K562 (cell line): ENCODE data around the gene TMEM164. TPM values are rescaled to one million over a fixed set of nuclear protein-coding genes. Genes with fewer than 3 reads are reported as not detected.

Experiments
- FOSL1 ChIP-seq: fragments of 200-800 bp; sonication (Bioruptor generic); conservative IDR thresholded peaks from 2 replicates; pipeline ENCODE4 v1.6.1; 2016; ENCODE audit warnings: missing genetic modification characterization, missing compliant biosample characterization
- MAFF ChIP-seq: IDR thresholded peaks from 2 replicates; pipeline ENCODE4 v1.6.1; 2012; ENCODE audit warnings: low read length, improper control_type of control experiment
- NELFE ChIP-seq: IDR thresholded peaks from 2 replicates; pipeline ENCODE4 v1.6.1; 2011; ENCODE audit warnings: mild to moderate bottlenecking; ENCODE audit not compliant: insufficient read depth, insufficient read length
- POU5F1 ChIP-seq: fragments of 150-350 bp; IDR thresholded peaks from 2 replicates; pipeline ENCODE4 v1.6.1; 2014; ENCODE audit warnings: borderline replicate concordance, low read length, low read depth, mild to moderate bottlenecking; ENCODE audit not compliant: partially characterized antibody
- PRDM10 ChIP-seq: fragments of 450-650 bp; IDR thresholded peaks from 2 replicates; pipeline ENCODE4 v1.6.1; 2018; ENCODE audit not compliant: partially characterized antibody
- RERE ChIP-seq: sonication (generic); formaldehyde crosslinking; IDR thresholded peaks from 2 replicates; pipeline ENCODE4 v1.8.0; 2023; ENCODE audit warnings: missing genetic modification reagents, mild to moderate bottlenecking, borderline replicate concordance
- TEAD1 ChIP-seq, 2 experiments: fragments of 450-650 bp in 1 of 2; sonication (generic) in 1 of 2; formaldehyde crosslinking; IDR thresholded peaks; 2 replicates each; pipeline versions ENCODE4 v1.4.0 to v1.8.0; 2020 to 2022; ENCODE audit warnings: mild to moderate bottlenecking in 2 of 2, missing genetic modification reagents in 1 of 2
- ZKSCAN3 ChIP-seq: fragments of 250-450 bp; sonication (Bioruptor Pico); IDR thresholded peaks from 2 replicates; pipeline ENCODE4 v1.4.0; 2020
- ZNF316 ChIP-seq: fragments of 450-650 bp; IDR thresholded peaks from 2 replicates; pipeline ENCODE4 v1.6.1; 2016
- polyA plus RNA-seq, 8 experiments: library from polyadenylated mRNA; depleted of rRNA in 4 of 8; stranded (reverse) in 5 of 8; unstranded in 3 of 8; fragments of >200 nt; fragmentation: Nextera tagmentation in 2 of 8; fragmentation: Illumina TruSeq in 1 of 8; extraction: Ambion mirVana in 2 of 8; extraction: Trizol in 1 of 8; gene quantifications; 2 replicates each; pipeline versions ENCODE4 v1.2.1 to v1.2.3, GENCODE V29; 2011 to 2014; ENCODE audit warnings: inconsistent platforms in 1 of 8, missing spikeins in 1 of 8
- total RNA-seq, 7 experiments: library from RNA; depleted of rRNA in 6 of 7; stranded (reverse); fragments of >200 nt in 6 of 7; fragmentation: Illumina TruSeq in 2 of 7; extraction: Trizol in 2 of 7; gene quantifications; 2 replicates each; pipeline versions ENCODE4 v1.2.1 to v1.2.3, GENCODE V29; 2011 to 2021; ENCODE audit warnings: low replicate concordance in 1 of 7
- TF ChIP-seq, protein P1 (sequence below): IDR thresholded peaks from 2 replicates; pipeline ENCODE4 v1.6.1; 2011; ENCODE audit not compliant: insufficient read length; ENCODE audit errors: extremely low read depth

TMEM164 gene
- total and polyA plus RNA-seq, 9 of the 15 experiments (the other 6 are each of a cell fraction or from before 2014, with no cell fraction given) = 2.4 to 57.3 (median 23.1) TPM

DNA sequence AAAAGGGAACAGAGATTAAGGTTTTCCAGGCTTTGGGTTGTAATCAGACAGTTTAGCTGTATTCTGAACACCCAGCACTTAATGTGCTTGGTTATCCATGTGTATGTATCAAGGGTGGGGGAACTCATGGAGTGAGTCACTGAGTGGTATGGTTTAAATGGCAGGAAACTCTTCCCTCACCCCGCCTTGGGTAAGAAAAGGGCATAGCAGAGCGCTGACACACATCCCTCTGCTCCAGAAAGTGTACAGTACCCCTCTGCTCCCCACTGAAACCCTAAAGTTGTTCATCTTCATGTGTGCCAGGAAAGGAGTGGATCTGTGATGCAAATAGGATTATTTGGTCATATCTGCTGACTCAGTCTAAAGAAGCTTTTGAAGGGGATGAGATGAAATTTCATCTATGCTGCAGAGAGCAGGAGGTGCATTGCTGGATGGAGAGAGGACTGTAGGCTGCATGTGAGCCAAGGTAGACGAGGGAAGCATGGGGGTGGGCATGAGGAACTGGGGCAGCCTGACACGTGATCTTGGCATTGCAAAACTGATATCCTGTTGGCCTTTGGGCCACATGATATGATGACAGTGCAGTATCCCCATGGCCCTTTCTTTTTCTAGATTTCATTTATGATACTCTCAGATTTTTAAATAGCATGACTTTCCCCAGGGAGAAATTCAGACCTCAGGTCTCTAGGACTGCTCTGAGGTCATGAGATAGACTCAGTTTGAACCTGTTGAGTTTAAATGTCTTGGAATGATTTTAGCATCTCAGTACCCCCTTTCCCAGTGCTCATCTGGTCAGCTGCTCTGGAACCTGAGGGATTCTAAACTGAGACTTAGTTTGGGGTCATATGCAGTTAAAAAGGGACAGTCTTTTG is 84.8 kb downstream of the TMEM164 start (continued):
- TF ChIP-seq FOSL1 (tag) (peak; percentile 17; the same call in 1 of the 2 replicates), ZNF316 (peak; percentile 89), PRDM10 (no peak), MAFF (peak; percentile 66; the same call in 1 of the 2 replicates), NELFE (no peak), ZKSCAN3 (CRISPR knock-in tag) (no peak), POU5F1 (no peak), RERE (no peak), TEAD1 (CRISPR knock-in tag; IDR thresholded peaks at IDR 0.05) (no peak)
- TF ChIP-seq, protein P1, sequence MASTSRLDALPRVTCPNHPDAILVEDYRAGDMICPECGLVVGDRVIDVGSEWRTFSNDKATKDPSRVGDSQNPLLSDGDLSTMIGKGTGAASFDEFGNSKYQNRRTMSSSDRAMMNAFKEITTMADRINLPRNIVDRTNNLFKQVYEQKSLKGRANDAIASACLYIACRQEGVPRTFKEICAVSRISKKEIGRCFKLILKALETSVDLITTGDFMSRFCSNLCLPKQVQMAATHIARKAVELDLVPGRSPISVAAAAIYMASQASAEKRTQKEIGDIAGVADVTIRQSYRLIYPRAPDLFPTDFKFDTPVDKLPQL = no peak
